ENCODE measurements around the gene PCSK1N. TPM values are rescaled to one million over a fixed set of nuclear protein-coding genes. Genes with fewer than 3 reads are reported as not detected.

Gene PCSK1N
- total RNA-seq, 4 donors from 2014 or later: 3.0 to 15.9 (median 3.4) TPM; not detected in 1

- no peak for TF ChIP-seq CTCF (IDR thresholded peaks at IDR 0.05)
- no peak for TF ChIP-seq POLR2A (IDR thresholded peaks at IDR 0.05)
- Histone ChIP-seq H3K27me3 (no peaks in the 10 kb centered on the region), H3K36me3 (no peaks in the 10 kb centered on the region), H3K27ac (no peak overlapping the region), H3K4me3 (no peak overlapping the region), H3K4me1 (no peaks in the 10 kb centered on the region), H3K9me3 (no peaks in the 10 kb centered on the region)
- intact Hi-C loops (cut with DNase I; ENCODE audit: low total_unique reads): no loop called here
- no peak for DNase-seq
Measured at GRCh38 chrX:48787505-48788443, 47.6 kb downstream of the PCSK1N start.

GRCh38 chrX:48786825-48787504, 48.4 kb downstream of the PCSK1N start:
- H3K4me1 ChIP-seq: no peaks in the 10 kb centered on the region
- no peaks in the 10 kb centered on the region for H3K27me3 ChIP-seq
- H3K4me3 ChIP-seq: no peak overlapping the region
- H3K9me3 ChIP-seq: no peaks in the 10 kb centered on the region
- no peak overlapping the region for H3K27ac ChIP-seq
- intact Hi-C loops (cut with DNase I; ENCODE audit: low total_unique reads): no loop called here
- DNase-seq: no peak
- no peaks in the 10 kb centered on the region for H3K36me3 ChIP-seq
- TF ChIP-seq CTCF (IDR thresholded peaks at IDR 0.05) (no peak), POLR2A (IDR thresholded peaks at IDR 0.05) (no peak)

- Histone ChIP-seq H3K9me3 (no peaks in the 10 kb centered on the region), H3K4me1 (no peaks in the 10 kb centered on the region), H3K27me3 (no peaks in the 10 kb centered on the region), H3K4me3 (no peak within 1 kb of the TSS), H3K27ac (no peak within 1 kb of the TSS), H3K36me3 (no peaks in the 10 kb centered on the region)
- no peak for TF ChIP-seq POLR2A (IDR thresholded peaks at IDR 0.05)
- no peak for TF ChIP-seq CTCF (IDR thresholded peaks at IDR 0.05)
- no peak for DNase-seq
- intact Hi-C loops (cut with DNase I; ENCODE audit: low total_unique reads): no loop called here
Measured at GRCh38 chrX:48786341-48786800, 49.0 kb downstream of the PCSK1N start, which contains the start of gene GATA1. TSS of gene GATA1 (plus strand) at chrX:48786590. CDS start at chrX:48791110, 4,520 bp downstream.

- DNase-seq: no peak
- H3K27ac ChIP-seq: no peak overlapping the region
- H3K4me3 ChIP-seq: no peak overlapping the region
- intact Hi-C loops (cut with DNase I; ENCODE audit: low total_unique reads): no loop called here
- no peaks in the 10 kb centered on the region for H3K27me3 ChIP-seq
- no peaks in the 10 kb centered on the region for H3K36me3 ChIP-seq
- H3K4me1 ChIP-seq: no peaks in the 10 kb centered on the region
- H3K9me3 ChIP-seq: no peaks in the 10 kb centered on the region
- TF ChIP-seq POLR2A (IDR thresholded peaks at IDR 0.05): no peak
- TF ChIP-seq CTCF (IDR thresholded peaks at IDR 0.05): no peak
Measured at GRCh38 chrX:48785540-48786214, 49.7 kb downstream of the PCSK1N start.

Measured in uterus (tissue), 4 donors.